Stimulated activated naive CD8-positive, alpha-beta T cell treated with anti-CD3 and anti-CD28 coated beads, Interleukin-15, Interleukin-2, amounts not matched to agents 100 U/mL and 50 U/mL, for 24 hours (primary cell): ENCODE measurements around the gene TNFRSF9.

Experiments used
- ATAC-seq: fragments of 150-1000 bp; cut with Tn5 transposase; one replicate; pipeline ENCODE4 v1.10.0; 2021
- DNase-seq: peaks from one replicate; pipeline ENCODE4 v3.0.0; 2021

The TNFRSF9 gene

GRCh38 chr1:7873801-7874795, 66.5 kb downstream of the TNFRSF9 start:
- ATAC-seq (no peak), DNase-seq (no peak)

GRCh38 chr1:7871136-7871535, 69.5 kb downstream of the TNFRSF9 start:
- DNase-seq (no peak), ATAC-seq (no peak)

GRCh38 chr1:7869136-7869920, 71.3 kb downstream of the TNFRSF9 start:
- DNase-seq (no peak), ATAC-seq (no peak)

GRCh38 chr1:7868070-7868780, 72.4 kb downstream of the TNFRSF9 start:
- DNase-seq (no peak), ATAC-seq (no peak)

GRCh38 chr1:7865978-7866377, 74.7 kb downstream of the TNFRSF9 start:
- no peak for ATAC-seq
- DNase-seq = no peak
